Mesothelial cell of epicardium (in vitro differentiated cells): ENCODE results near the gene KXD1. TPM values are rescaled to one million over a fixed set of nuclear protein-coding genes. Genes with fewer than 3 reads are reported as not detected.
"Not testable (repeated sequence)": the region's sequence is repeated elsewhere in the genome, so short reads cannot be mapped to it uniquely, and the experiment has no call there.

Experiments used
- DNase-seq, 2 experiments: peaks; one replicate each; pipeline ENCODE4 v3.0.0; 2021; ENCODE audit warnings: low spot score in 2 of 2; ENCODE audit not compliant: unreplicated experiment in 2 of 2
- H3K27ac Mint-ChIP-seq: 2 replicates; pipeline ENCODE4 v1.8.0; 2021; ENCODE audit warnings: mixed read lengths
- H3K27me3 Mint-ChIP-seq: 2 replicates; pipeline ENCODE4 v1.8.0; 2021; ENCODE audit warnings: low read depth, mixed read lengths
- H3K36me3 Mint-ChIP-seq: 2 replicates; pipeline ENCODE4 v1.8.0; 2021; ENCODE audit warnings: mixed read lengths
- H3K4me1 Mint-ChIP-seq: 2 replicates; pipeline ENCODE4 v1.8.0; 2021; ENCODE audit warnings: mixed read lengths
- H3K4me3 Mint-ChIP-seq: 2 replicates; pipeline ENCODE4 v1.8.0; 2021; ENCODE audit warnings: mild to moderate bottlenecking, moderate library complexity, mixed read lengths
- H3K9me3 Mint-ChIP-seq: 2 replicates; pipeline ENCODE4 v1.8.0; 2021; ENCODE audit warnings: mixed read lengths
- CTCF ChIP-seq: fragments of 200-600 bp; sonication (generic); IDR thresholded peaks from one replicate; pipeline ENCODE4 v1.5.0; 2021; ENCODE audit warnings: antibody characterized with exemption; ENCODE audit not compliant: unreplicated experiment
- total RNA-seq: library from RNA; stranded (reverse); gene quantifications from 3 replicates; pipeline ENCODE4 v1.2.1, GENCODE V29; 2021

Gene KXD1
- total RNA-seq, 1 donor from 2014 or later: 80.3 TPM

- H3K36me3 Mint-ChIP-seq: peaks cover 2% of the 10 kb centered on the region
- peaks cover 24% of the 10 kb centered on the region for H3K4me1 Mint-ChIP-seq
- no peaks in the 10 kb centered on the region for H3K9me3 Mint-ChIP-seq
- H3K27me3 Mint-ChIP-seq: peaks cover 33% of the 10 kb centered on the region
- no peak overlapping the region for H3K27ac Mint-ChIP-seq
- H3K4me3 Mint-ChIP-seq: peak overlapping the region; percentile 55
- DNase-seq: no peak
- no peak for TF ChIP-seq CTCF
Observed at GRCh38 chr19:18594824-18595373, 37.2 kb downstream of the KXD1 start.

GRCh38 chr19:18595475-18595874 is 37.8 kb downstream of the KXD1 start:
- Mint-ChIP-seq H3K4me3 (peak overlapping the region; percentile 10), H3K27me3 (peaks cover 39% of the 10 kb centered on the region), H3K27ac (no peak overlapping the region)

DNA sequence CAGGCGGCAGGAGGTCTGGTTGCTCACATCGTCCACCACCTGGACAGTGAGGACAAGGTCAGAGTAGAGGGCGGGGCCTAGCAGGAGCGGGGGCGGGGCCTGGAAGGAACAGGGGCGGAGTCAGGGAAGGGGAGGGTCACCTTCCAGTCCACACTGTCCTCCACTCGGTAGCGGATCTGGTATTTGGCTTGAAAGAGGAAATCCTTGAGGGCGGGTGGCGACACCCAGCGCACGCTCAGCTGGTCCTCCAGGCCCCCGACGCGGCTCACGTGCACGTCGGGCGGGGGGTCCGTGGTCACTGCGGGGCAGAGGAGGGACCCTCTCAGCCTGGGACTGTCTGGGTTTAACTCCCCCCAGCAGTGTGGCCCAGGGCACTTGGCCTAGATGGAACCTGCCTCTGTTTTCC is 39.1 kb downstream of the KXD1 start:
- DNase-seq: no peak
- H3K4me3 Mint-ChIP-seq: no peak overlapping the region
- no peak overlapping the region for H3K27ac Mint-ChIP-seq
- H3K4me1 Mint-ChIP-seq: peaks cover 19% of the 10 kb centered on the region
- H3K9me3 Mint-ChIP-seq: no peaks in the 10 kb centered on the region
- H3K27me3 Mint-ChIP-seq: peaks cover 52% of the 10 kb centered on the region
- no peaks in the 10 kb centered on the region for H3K36me3 Mint-ChIP-seq
- TF ChIP-seq CTCF: no peak

More at GRCh38 chr19:18595475-18595874, 37.8 kb downstream of the KXD1 start:
- DNase-seq: no peak
- Mint-ChIP-seq H3K36me3 (peaks cover 2% of the 10 kb centered on the region), H3K9me3 (no peaks in the 10 kb centered on the region), H3K4me1 (peaks cover 21% of the 10 kb centered on the region)
- TF ChIP-seq CTCF: no peak

DNA sequence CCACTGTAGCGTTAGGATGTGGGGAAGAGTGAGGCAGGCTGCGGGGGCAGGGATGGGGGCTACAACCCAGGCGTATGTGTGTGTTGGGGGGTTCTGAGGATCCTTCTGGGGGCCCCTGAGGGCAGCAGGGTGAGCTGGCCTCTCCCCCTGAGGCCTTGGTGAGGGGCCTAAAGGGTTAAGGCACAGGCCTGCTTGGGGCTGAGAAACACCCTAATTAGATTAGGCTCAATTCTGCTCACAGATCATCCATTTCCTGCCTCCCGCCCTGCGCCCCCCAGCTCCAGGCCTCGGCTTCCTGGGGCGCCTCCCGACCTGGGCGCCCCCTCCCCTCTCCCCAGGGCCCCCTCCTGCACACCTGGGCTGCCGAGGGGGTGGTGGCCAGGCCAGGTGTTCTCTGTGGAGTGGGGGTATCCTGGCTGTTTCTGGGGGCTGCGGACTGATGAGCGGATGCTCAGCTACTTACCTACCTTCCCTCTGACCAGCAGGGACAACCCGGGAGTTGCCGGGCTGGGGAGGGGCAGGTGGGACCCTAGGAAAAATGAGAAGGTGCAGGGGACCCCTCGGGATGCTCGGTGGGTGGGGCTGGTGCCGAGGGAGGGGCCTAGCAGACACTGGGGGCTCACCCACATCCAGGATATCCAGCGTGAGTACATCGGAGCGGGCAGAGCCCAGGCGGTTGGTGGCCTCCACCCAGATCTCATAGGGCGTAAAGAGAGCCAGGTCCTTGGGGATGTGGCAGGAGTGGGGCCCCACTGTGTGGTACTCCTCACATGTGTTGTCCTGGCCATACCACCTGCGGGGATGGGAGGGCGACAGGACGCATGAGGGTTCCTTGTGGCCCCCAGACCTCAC is 40.4 kb downstream of the KXD1 start:
- H3K27ac Mint-ChIP-seq: no peak overlapping the region
- H3K4me1 Mint-ChIP-seq: peaks cover 20% of the 10 kb centered on the region
- TF ChIP-seq CTCF: no peak
- no peaks in the 10 kb centered on the region for H3K36me3 Mint-ChIP-seq
- peaks cover 64% of the 10 kb centered on the region for H3K27me3 Mint-ChIP-seq
- no peak for DNase-seq
- H3K4me3 Mint-ChIP-seq: no peak overlapping the region
- no peaks in the 10 kb centered on the region for H3K9me3 Mint-ChIP-seq

GRCh38 chr19:18599485-18599884 is 41.8 kb downstream of the KXD1 start:
- Mint-ChIP-seq H3K9me3 (no peaks in the 10 kb centered on the region), H3K36me3 (no peaks in the 10 kb centered on the region), H3K4me3 (no peak overlapping the region), H3K27me3 (peaks cover 72% of the 10 kb centered on the region), H3K27ac (no peak overlapping the region), H3K4me1 (peaks cover 19% of the 10 kb centered on the region)
- TF ChIP-seq CTCF: no peak
- no peak for DNase-seq

DNA sequence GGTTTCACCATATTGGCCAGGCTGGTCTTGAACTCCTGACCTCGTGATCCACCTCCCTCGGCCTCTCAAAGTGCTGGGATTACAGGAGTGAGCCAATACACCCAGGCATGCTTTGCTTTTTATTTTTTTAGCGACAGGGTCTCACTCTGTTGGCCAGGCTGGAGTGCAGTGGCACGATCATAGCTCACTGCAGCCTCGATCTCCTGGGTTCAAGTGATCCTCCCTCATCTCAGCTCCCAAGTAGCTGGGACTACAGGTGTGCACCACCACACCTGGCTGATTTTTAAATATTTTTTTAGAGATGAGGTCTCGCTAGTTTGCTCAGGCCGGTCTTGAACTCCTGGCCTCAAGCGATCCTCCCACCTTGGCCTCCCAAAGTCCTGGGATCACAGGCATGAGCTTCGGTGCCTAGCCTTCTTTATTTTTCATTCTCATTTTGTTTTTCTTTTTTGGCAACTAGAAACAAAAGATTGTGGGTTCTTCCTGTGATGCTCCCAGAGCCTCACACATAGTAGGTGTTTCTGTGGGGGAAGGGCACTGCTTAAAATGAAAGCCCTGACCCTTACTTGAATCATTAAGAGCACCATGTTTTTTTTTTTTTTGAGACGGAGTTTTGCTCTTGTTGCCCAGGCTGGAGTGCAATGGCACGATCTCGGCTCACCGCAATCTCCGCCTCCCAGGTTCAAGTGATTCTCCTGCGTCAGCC is 43.2 kb downstream of the KXD1 start:
- H3K27ac Mint-ChIP-seq, DNase-seq, H3K4me3 Mint-ChIP-seq, H3K36me3 Mint-ChIP-seq, H3K9me3 Mint-ChIP-seq: not testable (repeated sequence)
- H3K4me1 Mint-ChIP-seq: peaks cover 15% of the 10 kb centered on the region
- H3K27me3 Mint-ChIP-seq: peaks cover 79% of the 10 kb centered on the region
